Measurements from ENCODE around the gene ABCD1.

GRCh38 chrX:153728951-153729631 is 4.4 kb downstream of the ABCD1 start:
- no peak for TF ChIP-seq CTCF (IDR thresholded peaks at IDR 0.05)
- TF ChIP-seq POLR2A (IDR thresholded peaks at IDR 0.05): no peak
